GM12865 (cell line): Measurements from ENCODE around the gene ZNF783.
"Not testable (repeated sequence)": the region's sequence is repeated elsewhere in the genome, so short reads cannot be mapped to it uniquely, and the experiment has no call there.

Experiments
- DNase-seq: peaks from one replicate; pipeline ENCODE4 v3.0.0; 2010; ENCODE audit warnings: low read depth
- H3K4me3 ChIP-seq: 2 replicates; pipeline ENCODE4 v1.5.1; 2011; ENCODE audit warnings: mild to moderate bottlenecking, low read depth, low read length, control low read depth
- TF ChIP-seq, protein P1 (sequence below): IDR thresholded peaks from 2 replicates; pipeline ENCODE4 v1.5.1; 2011; ENCODE audit warnings: low read length, control low read depth, low read depth, inconsistent platforms; ENCODE audit not compliant: insufficient read depth; ENCODE audit errors: missing control alignments

The ZNF783 gene

DNA sequence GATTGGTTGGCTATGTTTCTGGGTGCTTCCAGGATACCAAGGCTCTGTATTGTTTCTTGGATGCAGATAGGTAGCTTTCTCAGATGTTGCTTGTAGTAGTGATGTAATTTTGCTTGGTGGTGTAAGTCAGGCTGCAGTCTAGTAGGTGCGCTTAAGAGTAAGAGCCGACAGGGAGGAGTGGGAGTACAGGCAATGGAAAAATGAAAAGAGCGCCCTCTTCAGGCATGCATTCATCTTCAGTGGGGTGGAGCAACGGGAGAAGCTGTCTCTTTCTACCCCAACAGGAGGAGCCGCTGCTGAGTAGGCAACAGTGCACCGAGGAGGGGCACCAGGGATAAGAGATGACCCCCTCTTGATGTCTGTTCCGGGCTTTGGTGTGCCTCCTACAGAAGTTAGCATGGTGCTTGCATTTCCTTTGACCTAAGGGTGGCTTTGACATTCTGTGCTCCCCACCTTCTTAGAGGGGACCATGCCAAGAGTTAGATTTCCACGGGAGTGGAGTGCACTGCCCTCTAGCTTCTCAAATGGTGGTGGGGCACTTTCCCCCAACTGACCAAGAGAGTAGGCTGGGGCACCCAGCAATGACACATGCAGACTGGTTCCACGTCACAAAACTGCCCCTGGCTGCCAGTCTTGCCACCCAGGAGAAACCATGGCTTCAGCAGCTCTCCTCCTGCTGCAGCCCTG, 56.1 kb downstream of the ZNF783 start:
- no peak for DNase-seq
- no peak overlapping the region for H3K4me3 ChIP-seq
- TF ChIP-seq, protein P1, sequence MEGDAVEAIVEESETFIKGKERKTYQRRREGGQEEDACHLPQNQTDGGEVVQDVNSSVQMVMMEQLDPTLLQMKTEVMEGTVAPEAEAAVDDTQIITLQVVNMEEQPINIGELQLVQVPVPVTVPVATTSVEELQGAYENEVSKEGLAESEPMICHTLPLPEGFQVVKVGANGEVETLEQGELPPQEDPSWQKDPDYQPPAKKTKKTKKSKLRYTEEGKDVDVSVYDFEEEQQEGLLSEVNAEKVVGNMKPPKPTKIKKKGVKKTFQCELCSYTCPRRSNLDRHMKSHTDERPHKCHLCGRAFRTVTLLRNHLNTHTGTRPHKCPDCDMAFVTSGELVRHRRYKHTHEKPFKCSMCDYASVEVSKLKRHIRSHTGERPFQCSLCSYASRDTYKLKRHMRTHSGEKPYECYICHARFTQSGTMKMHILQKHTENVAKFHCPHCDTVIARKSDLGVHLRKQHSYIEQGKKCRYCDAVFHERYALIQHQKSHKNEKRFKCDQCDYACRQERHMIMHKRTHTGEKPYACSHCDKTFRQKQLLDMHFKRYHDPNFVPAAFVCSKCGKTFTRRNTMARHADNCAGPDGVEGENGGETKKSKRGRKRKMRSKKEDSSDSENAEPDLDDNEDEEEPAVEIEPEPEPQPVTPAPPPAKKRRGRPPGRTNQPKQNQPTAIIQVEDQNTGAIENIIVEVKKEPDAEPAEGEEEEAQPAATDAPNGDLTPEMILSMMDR: no peak

DNA sequence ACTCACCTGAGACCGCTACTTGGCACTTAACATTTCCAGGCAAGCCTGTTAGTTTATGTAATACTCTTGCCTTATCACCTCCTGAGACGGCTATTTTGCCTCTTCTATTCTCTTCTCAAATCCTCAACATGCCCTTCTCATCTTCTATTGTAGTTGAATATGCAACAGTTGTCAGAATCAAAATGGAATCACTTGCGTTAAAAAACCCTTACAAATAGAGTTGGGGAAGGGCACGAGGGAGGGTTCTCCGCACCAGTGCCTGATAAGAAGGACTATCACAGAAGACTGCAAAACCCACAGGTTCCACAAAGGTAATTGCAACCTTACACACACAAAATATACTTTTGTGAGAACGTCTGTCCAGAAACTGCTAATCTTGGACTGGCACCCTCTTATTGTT, 57.4 kb downstream of the ZNF783 start:
- TF ChIP-seq, protein P1: no peak

DNA sequence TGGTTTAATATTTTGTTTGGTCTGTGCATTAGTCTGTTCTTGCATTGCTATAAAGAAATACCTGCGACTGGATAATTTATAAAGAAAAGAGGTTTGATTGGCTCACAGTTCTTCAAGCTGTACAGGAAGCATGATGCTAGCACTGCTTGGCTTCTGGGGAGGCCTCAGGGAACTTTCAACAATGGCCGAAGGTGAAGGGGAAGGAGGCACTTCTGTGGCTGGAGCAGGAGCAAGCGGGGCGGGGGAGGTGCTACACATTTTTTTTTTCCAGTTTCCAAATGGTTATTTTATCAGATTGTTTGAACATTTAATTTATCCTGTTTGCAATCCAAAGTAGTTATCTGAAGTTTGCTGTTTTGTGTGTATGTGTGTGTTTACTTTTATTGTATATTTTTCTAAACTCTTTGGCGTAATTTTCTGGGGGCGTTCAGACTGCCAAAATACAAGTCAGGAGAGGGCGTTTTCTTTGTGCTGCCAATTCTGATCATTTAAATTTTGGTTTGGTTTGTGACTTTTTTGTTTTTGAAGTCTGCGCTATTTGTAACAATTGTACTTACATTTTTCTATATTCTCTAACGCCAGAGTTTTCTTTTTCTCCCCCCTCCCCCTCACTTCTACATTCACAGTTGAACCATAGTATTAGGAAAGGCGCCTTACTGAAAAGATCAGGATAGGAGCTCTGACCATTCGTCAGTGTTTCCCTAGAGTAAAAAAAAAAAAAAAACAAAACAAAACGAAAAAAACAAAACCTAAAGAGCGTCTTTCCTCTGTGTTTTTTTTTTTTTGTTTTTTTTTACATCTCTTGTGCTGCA, 58.5 kb downstream of the ZNF783 start:
- no peak overlapping the region for H3K4me3 ChIP-seq
- no peak for DNase-seq
- TF ChIP-seq, protein P1: no peak

More for the DNA sequence above, 57.4 kb downstream of the ZNF783 start:
- no peak overlapping the region for H3K4me3 ChIP-seq
- no peak for DNase-seq

DNA sequence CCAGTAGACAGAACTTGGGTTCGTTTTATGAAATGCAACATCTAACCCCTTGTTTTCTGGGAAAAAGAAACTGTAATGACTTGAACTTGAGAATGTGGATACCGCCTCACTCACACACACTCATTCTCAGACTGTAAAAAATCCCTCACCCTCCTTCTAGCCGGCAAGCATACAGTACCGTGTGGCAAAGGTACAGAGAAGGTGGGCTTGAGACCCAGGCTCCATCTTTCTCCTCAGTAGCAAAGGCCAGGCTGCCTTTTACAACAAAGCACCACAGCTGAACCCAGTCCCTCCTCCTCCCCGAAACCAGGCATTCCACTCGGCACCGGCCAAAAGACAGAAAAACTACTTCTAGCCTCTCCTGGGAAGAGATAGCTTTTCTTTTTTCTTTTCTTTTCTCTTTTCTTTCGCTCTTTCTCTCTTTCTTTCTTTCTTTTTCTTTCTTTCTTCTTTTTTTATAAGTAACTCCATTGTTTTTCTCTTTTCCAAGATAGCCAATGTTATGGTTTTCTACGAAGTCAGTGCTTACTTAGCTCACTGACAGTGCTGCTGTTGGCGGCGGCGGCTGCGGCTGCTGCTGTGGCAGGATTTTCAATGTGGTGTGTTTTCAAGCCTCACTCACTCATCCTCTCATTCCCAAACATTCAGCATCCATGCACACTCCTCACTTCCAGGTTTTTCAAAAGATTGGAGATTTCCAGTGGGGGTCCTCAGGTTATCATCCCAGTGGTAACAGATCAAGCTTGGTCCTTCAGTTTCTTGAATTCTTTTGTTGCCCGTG, 59.3 kb downstream of the ZNF783 start:
- H3K4me3 ChIP-seq, DNase-seq: not testable (repeated sequence)

DNA sequence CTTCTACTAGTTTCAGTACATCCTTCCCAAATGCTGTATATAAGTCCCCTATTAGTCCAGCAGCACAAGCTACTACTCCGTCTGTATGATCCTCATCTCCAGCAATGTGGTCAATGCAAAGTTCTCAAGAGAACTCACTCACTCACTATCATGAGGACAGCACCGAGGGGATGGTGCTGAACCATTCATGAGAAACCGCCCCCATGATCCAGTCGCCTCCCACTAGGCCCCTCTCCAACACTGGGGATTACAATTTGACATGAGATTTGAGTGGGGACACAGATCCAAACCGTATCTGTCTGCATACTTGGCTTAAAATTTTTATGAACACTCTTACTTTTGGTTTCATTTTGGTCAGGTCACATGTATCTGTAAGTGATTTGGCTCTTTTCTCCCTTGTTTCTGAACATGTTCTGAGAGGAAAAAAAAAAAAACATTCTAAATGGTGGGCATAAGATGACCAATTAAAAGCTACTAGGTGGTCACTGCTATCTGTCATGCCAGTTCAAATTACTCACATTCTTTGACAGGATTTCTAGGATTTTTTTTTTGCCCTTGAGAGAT, 60.1 kb downstream of the ZNF783 start:
- DNase-seq: no peak
- no peak overlapping the region for H3K4me3 ChIP-seq
- TF ChIP-seq, protein P1: no peak

DNA sequence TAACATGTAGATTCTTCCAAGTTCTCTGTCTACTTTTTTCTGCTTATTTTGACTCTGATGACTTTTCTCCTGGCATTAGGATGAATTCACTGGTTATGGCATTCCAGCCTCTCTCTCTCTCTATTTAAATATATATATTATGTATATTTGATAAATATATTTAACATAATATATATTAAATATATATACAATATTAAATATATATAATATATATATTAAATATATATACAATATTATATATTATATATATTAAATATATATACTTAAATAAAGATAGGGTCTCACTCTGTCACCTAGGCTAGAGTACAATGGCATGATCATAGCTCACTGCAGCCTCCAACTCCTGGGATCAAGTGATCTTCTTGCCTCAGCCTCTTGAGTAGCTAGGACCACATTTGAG, 60.7 kb downstream of the ZNF783 start:
- DNase-seq: no peak
- TF ChIP-seq, protein P1: no peak
- H3K4me3 ChIP-seq: no peak overlapping the region

DNA sequence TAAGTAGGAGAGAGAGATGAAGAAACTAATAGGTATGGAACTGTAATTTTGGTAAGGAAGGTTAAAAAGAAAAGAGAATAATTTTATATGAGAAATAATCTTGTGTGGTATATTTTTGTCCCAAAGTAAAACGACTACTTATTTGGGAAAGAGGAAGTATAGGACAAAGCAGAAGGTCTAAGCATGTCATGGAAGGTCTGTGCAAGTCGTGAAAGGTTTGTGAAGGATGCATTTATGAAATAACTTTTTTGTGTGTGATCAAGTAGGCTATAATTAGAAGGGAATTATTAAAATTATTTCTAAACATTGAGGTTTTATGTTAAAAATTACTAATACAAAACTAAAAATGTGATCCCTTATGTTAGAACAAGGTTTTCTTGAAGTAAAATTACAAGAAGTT, 63.3 kb downstream of the ZNF783 start:
- TF ChIP-seq, protein P1: no peak
- no peak for DNase-seq
- no peak overlapping the region for H3K4me3 ChIP-seq
